Activated naive CD4-positive, alpha-beta T cell treated with Interleukin-2 at 50 U/mL for 16 hours (primary cell): Measurements from ENCODE around the gene B3GALT6.
A peak's percentile ranks its signal among the peaks of the same experiment; 100 is the strongest.
"Not testable (repeated sequence)": the region's sequence is repeated elsewhere in the genome, so short reads cannot be mapped to it uniquely, and the experiment has no call there.

Experiments
- DNase-seq: peaks from one replicate; pipeline ENCODE4 v3.0.0-alpha.2; 2020

Gene B3GALT6

GRCh38 chr1:1232208-1232795 is at the start of gene B3GALT6:
Gene B3GALT6, plus strand, starts transcription at chr1:1232237. Its CDS starts 42 bp downstream, at chr1:1232279.
- no peak for DNase-seq

- DNase-seq: no peak
Observed at GRCh38 chr1:1182491-1183220, 49.4 kb upstream of the B3GALT6 start.

GRCh38 chr1:1183221-1183747 is 48.8 kb upstream of the B3GALT6 start:
- DNase-seq: no peak

- no peak for DNase-seq
Observed at GRCh38 chr1:1183833-1184775, 47.9 kb upstream of the B3GALT6 start.

- no peak for DNase-seq
Observed at GRCh38 chr1:1185101-1185765, 46.8 kb upstream of the B3GALT6 start.

GRCh38 chr1:1187938-1188337 is 44.1 kb upstream of the B3GALT6 start:
- DNase-seq: no peak

- no peak for DNase-seq
Observed at GRCh38 chr1:1189111-1189510, 42.9 kb upstream of the B3GALT6 start.

GRCh38 chr1:1191734-1192133 is 40.3 kb upstream of the B3GALT6 start:
- DNase-seq: no peak

GRCh38 chr1:1194723-1195122 is 37.3 kb upstream of the B3GALT6 start:
- no peak for DNase-seq

GRCh38 chr1:1195726-1196125 is 36.3 kb upstream of the B3GALT6 start:
- DNase-seq: not testable (repeated sequence)

GRCh38 chr1:1196431-1197187 is 35.4 kb upstream of the B3GALT6 start:
- no peak for DNase-seq

GRCh38 chr1:1197188-1197500 is 34.9 kb upstream of the B3GALT6 start:
- no peak for DNase-seq

GRCh38 chr1:1197551-1198422 is 34.2 kb upstream of the B3GALT6 start:
- DNase-seq: no peak

- DNase-seq: no peak
Observed at GRCh38 chr1:1198423-1199140, 33.5 kb upstream of the B3GALT6 start.

GRCh38 chr1:1199141-1199960 is 32.7 kb upstream of the B3GALT6 start:
- DNase-seq: no peak

- DNase-seq: no peak
Observed at GRCh38 chr1:1199961-1200875, 31.8 kb upstream of the B3GALT6 start.

- DNase-seq: peak; percentile 94
Observed at GRCh38 chr1:1200876-1201810, 30.9 kb upstream of the B3GALT6 start.
